Measurements from ENCODE around the gene KDM1A. TPM values are rescaled to one million over a fixed set of nuclear protein-coding genes. Genes with fewer than 3 reads are reported as not detected.

The KDM1A gene
- total and polyA plus RNA-seq, 4 donors = 7.4 to 46.7 (median 21.5) TPM

DNA sequence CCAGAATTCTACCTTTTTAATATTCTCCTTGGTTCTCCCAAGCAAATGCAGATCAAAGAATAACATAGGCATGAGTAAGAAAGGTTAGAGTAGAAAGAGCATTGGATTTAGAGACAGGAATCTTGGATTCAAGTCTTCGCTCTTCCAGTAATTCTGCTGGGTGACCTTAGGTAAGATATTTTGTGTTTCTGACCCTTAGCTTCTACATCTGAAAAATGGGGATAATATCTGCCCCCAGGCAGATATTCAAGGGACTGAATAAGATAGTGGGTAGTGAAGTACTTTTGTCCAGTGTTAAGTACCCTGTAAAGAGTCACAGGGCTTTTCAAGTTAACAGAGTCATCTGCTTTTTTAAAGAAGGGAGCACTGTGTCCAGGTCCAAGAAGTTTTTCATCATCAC is 70.8 kb downstream of the KDM1A start:
- 100% methylated on average over 1 of the region's 1 CpG for WGBS
- no peak overlapping the region for H3K27ac ChIP-seq (ENCODE audit: low read depth in 1 of 2, low read length in 2 of 2)

GRCh38 chr1:23091545-23091944 is 72.3 kb downstream of the KDM1A start:
- Histone ChIP-seq H3K4me3 (ENCODE audit: low read depth in 1 of 3, low read length in 3 of 3) (no peak overlapping the region), H3K4me1 (ENCODE audit: control insufficient read depth in 4 of 4, insufficient read depth in 4 of 4, low read length in 3 of 4) (no peaks in the 10 kb centered on the region), H3K27ac (ENCODE audit: low read depth in 1 of 2, low read length in 2 of 2) (no peak overlapping the region), H3K9me3 (ENCODE audit: control insufficient read depth in 4 of 4, low read length in 3 of 4) (no peaks in the 10 kb centered on the region), H3K27me3 (ENCODE audit: control insufficient read depth in 4 of 4, insufficient read depth in 4 of 4, low read length in 3 of 4) (no peaks in the 10 kb centered on the region), H3K9ac (ENCODE audit: low read depth in 1 of 2, low read length in 2 of 2) (no peak overlapping the region), H3K36me3 (ENCODE audit: control insufficient read depth in 4 of 4, insufficient read depth in 3 of 4, low read depth in 1 of 4, low read length in 3 of 4) (peaks cover 5 to 50% (median 20%) of the 10 kb centered on the region in 4 donors)
- no peak for DNase-seq (ENCODE audit: low spot score)
- 96% methylated on average over 7 of the region's 7 CpGs for WGBS
- TF ChIP-seq TAF1 (conservative IDR thresholded peaks at IDR 0.05) (no peak), EGR1 (IDR thresholded peaks at IDR 0.05; ENCODE audit: low read depth in 2 of 2) (no peak), YY1 (IDR thresholded peaks at IDR 0.05) (no peak), SP1 (IDR thresholded peaks at IDR 0.05) (no peak), CTCF (IDR thresholded peaks at IDR 0.05; ENCODE audit: low read depth, low read length, missing input control) (no peak), FOXA1 (IDR thresholded peaks at IDR 0.05) (no peak), FOXA2 (IDR thresholded peaks at IDR 0.05) (no peak), REST (IDR thresholded peaks at IDR 0.05) (no peak), RAD21 (IDR thresholded peaks at IDR 0.05) (no peak), RXRA (IDR thresholded peaks at IDR 0.05) (no peak), HNF4G (IDR thresholded peaks at IDR 0.05) (no peak), GABPA (IDR thresholded peaks at IDR 0.05 in 1 of 2, conservative IDR thresholded peaks at IDR 0.05 in 1 of 2) (no peak)
- TF ChIP-seq, protein P1, sequence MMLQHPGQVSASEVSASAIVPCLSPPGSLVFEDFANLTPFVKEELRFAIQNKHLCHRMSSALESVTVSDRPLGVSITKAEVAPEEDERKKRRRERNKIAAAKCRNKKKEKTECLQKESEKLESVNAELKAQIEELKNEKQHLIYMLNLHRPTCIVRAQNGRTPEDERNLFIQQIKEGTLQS (IDR thresholded peaks at IDR 0.05) = no peak
- TF ChIP-seq, protein P2, sequence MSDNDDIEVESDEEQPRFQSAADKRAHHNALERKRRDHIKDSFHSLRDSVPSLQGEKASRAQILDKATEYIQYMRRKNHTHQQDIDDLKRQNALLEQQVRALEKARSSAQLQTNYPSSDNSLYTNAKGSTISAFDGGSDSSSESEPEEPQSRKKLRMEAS (IDR thresholded peaks at IDR 0.05) = no peak
- TF ChIP-seq, protein P3, sequence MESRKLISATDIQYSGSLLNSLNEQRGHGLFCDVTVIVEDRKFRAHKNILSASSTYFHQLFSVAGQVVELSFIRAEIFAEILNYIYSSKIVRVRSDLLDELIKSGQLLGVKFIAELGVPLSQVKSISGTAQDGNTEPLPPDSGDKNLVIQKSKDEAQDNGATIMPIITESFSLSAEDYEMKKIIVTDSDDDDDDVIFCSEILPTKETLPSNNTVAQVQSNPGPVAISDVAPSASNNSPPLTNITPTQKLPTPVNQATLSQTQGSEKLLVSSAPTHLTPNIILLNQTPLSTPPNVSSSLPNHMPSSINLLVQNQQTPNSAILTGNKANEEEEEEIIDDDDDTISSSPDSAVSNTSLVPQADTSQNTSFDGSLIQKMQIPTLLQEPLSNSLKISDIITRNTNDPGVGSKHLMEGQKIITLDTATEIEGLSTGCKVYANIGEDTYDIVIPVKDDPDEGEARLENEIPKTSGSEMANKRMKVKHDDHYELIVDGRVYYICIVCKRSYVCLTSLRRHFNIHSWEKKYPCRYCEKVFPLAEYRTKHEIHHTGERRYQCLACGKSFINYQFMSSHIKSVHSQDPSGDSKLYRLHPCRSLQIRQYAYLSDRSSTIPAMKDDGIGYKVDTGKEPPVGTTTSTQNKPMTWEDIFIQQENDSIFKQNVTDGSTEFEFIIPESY (IDR thresholded peaks at IDR 0.05) = no peak

More for the DNA sequence above, 70.8 kb downstream of the KDM1A start:
- H3K9me3 ChIP-seq (ENCODE audit: control insufficient read depth in 4 of 4, low read length in 3 of 4) = no peaks in the 10 kb centered on the region
- no peaks in the 10 kb centered on the region for H3K4me1 ChIP-seq (ENCODE audit: control insufficient read depth in 4 of 4, insufficient read depth in 4 of 4, low read length in 3 of 4)
- no peak for DNase-seq (ENCODE audit: low spot score)
- TF ChIP-seq JUND (IDR thresholded peaks at IDR 0.05) (no peak), HNF4G (IDR thresholded peaks at IDR 0.05) (no peak), REST (IDR thresholded peaks at IDR 0.05) (no peak), EGR1 (IDR thresholded peaks at IDR 0.05; ENCODE audit: low read depth in 2 of 2) (no peak), HNF4A (conservative IDR thresholded peaks at IDR 0.05) (no peak), YY1 (IDR thresholded peaks at IDR 0.05) (no peak), FOXA2 (IDR thresholded peaks at IDR 0.05) (no peak), FOXA1 (IDR thresholded peaks at IDR 0.05) (no peak), SP1 (IDR thresholded peaks at IDR 0.05) (no peak)
- H3K9ac ChIP-seq (ENCODE audit: low read depth in 1 of 2, low read length in 2 of 2) = no peak overlapping the region
- H3K4me3 ChIP-seq (ENCODE audit: low read depth in 1 of 3, low read length in 3 of 3) = no peak overlapping the region
- peaks cover 5 to 56% (median 20%) of the 10 kb centered on the region in 4 donors for H3K36me3 ChIP-seq (ENCODE audit: control insufficient read depth in 4 of 4, insufficient read depth in 3 of 4, low read depth in 1 of 4, low read length in 3 of 4)
- H3K27me3 ChIP-seq (ENCODE audit: control insufficient read depth in 4 of 4, insufficient read depth in 4 of 4, low read length in 3 of 4) = no peaks in the 10 kb centered on the region
